Fibroblast of mammary gland (primary cell): ENCODE results near the gene TMEM167A.

ENCODE experiments used
- DNase-seq: peaks from one replicate; pipeline ENCODE4 v3.0.0-alpha.2; 2010; ENCODE audit warnings: low read depth
- H3K4me3 ChIP-seq: 2 replicates; pipeline ENCODE4 v1.5.1; 2011; ENCODE audit warnings: low read depth, mild to moderate bottlenecking, low read length, moderate library complexity; ENCODE audit not compliant: control insufficient read depth
- CTCF ChIP-seq: conservative IDR thresholded peaks from 2 replicates; pipeline ENCODE4 v1.5.1; 2011; ENCODE audit warnings: low read depth, low read length, inconsistent platforms; ENCODE audit not compliant: control insufficient read depth, insufficient read depth

The TMEM167A gene

DNA sequence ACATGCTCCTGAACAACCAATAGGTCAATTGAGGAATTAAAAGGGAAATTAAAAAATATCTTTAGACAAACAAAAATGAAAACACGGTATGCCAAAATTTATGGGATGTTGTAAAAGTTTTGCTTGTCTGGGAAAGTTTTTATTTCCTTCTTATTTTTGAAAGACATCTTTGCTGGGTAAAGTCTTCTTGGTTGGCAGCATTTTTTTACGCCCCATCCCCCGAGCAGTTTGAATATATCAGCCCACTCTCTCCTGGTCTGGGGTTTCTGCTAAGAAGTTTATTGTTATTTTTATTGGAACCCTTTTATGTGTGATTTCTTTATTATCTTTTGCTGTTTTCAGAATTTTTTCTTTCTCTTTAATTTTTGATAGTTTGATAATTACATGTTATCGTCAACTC lies 16.5 kb upstream of the TMEM167A start:
- no peak for DNase-seq
- no peak for TF ChIP-seq CTCF
- H3K4me3 ChIP-seq: no peak overlapping the region

GRCh38 chr5:83092619-83093018 lies 15.4 kb upstream of the TMEM167A start:
- DNase-seq: no peak
- H3K4me3 ChIP-seq: no peak overlapping the region
- no peak for TF ChIP-seq CTCF

DNA sequence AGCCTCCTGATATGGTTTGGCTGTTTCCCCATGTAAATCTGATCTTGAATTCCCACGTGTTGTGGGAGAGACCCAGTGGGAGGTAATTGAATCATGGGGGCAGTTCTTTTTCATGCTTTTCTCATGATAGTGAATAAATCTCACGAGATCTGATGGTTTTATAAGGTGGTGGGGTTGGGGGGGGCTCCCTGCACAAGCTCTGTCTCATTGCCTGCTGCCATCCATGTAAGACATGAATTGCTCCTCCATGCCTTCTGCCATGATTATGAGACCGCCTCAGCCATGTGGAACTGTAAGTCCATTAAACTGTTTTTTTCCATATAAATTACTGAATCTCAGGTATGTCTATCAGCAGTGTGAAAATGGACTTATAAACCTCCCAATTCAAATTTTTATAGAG lies 13.0 kb upstream of the TMEM167A start:
- no peak for DNase-seq
- TF ChIP-seq CTCF: no peak
- no peak overlapping the region for H3K4me3 ChIP-seq

GRCh38 chr5:83085106-83085505 lies 7.9 kb upstream of the TMEM167A start:
- no peak for TF ChIP-seq CTCF
- DNase-seq: no peak
- no peak overlapping the region for H3K4me3 ChIP-seq

DNA sequence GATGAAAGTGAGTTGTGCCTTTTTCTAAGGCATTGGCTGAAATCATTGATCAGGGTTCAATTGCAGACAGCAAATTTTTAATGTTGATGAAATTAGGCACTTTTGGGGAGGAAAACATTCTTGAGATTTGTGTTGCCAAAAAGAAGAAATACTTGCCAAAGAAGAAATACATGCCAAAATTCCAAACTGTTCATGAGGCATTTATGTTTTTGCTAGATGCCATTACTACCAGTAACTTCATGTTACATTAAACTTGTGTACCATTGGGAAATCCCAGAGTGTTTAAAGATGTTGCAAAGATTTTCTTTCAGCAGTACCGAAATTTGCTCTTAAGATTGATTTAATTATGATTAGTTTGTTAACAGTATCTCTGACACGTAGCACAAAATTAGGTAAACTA lies 7.1 kb upstream of the TMEM167A start:
- no peak for TF ChIP-seq CTCF
- no peak for DNase-seq
- no peak overlapping the region for H3K4me3 ChIP-seq

DNA sequence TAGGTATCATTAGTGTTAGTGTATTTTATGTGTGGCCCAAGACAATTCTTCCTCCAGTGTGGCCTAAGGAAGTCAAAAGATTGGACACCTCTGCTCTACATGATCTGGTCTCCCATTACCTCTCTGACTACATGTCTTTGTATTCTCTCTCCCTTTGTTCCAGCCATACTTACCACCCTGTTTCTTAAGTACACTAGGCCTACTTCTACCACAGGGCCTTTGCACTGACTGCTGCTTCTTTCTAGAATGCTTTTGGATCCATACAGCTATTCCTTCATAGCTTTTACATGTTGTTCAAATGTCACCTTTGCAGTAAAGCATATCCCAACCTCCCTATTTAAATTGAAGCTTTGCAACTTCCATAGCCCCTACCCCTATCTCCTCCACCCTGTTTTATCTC lies 5.6 kb upstream of the TMEM167A start:
- no peak for DNase-seq
- H3K4me3 ChIP-seq: no peak overlapping the region
- TF ChIP-seq CTCF: no peak

DNA sequence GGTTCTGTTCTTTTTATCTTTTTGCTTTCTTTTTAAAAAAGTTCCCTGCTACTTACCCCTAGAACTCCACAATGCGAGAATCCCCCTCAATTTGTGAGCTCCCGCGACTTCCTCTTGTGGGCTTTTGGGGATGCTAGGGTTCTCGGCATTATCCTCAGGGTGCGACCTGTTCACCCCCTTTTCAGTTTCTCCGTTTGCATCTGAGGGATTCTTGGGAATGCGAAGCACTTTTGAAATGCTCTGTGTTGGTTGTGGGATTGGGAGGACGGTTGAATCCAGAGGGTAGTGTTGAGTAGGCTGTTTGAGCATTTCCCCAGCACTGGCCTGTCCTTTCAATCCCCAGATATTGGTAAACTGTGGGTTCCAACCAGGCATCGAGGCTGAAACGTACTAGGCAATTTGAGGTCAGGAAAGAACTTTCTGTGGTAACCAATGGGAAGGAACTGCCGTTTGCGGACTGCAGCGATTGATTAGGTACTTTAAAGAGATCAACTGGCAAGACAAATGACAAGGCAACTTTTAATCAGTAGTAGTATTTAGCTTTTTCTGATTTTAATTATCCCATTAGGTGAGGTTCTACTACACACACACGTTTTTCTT lies 568 bp upstream of the TMEM167A start:
- DNase-seq: peak; percentile 43
- H3K4me3 ChIP-seq: peak overlapping the region; percentile 100
- no peak for TF ChIP-seq CTCF
